Thyroid gland (tissue), 4 donors: ENCODE measurements around the gene XDH.

Experiments used
- CTCF ChIP-seq, 6 experiments: fragments of 200-600 bp in 3 of 6; fragments of 450-650 bp in 3 of 6; sonication (generic) in 3 of 6; IDR thresholded peaks; one replicate each; pipeline ENCODE4 v1.5.1; 2016 to 2019; ENCODE audit warnings: antibody characterized with exemption in 6 of 6, mild to moderate bottlenecking in 2 of 6, inconsistent platforms in 1 of 6, moderate library complexity in 1 of 6
- POLR2A ChIP-seq, 2 donors: fragments of 450-650 bp; IDR thresholded peaks; one replicate each; pipeline ENCODE4 v1.6.1; 2017; ENCODE audit warnings: antibody characterized with exemption in 2 of 2, mild to moderate bottlenecking in 2 of 2, moderate library complexity in 1 of 2

- TF ChIP-seq POLR2A (IDR thresholded peaks at IDR 0.05): no peak
- TF ChIP-seq CTCF (IDR thresholded peaks at IDR 0.05): no peak
Observed at GRCh38 chr2:31331156-31331555, 83.4 kb downstream of the XDH start.
